Measurements from ENCODE around the gene TCEANC2. TPM values are rescaled to one million over a fixed set of nuclear protein-coding genes. Genes with fewer than 3 reads are reported as not detected.
"Not testable (repeated sequence)": the region's sequence is repeated elsewhere in the genome, so short reads cannot be mapped to it uniquely, and the experiment has no call there.

Gene TCEANC2
- 10 to 100 TPM in 1 of 4 donors, 1 to 10 TPM in 3; 5.5 to 10.4 (median 6.6) TPM for total RNA-seq
- 1 to 10 TPM; 2.3 to 9.5 (median 2.4) TPM for polyA plus RNA-seq
- long read RNA-seq, donor 1, full-length matches to known transcripts: 3 of 5 reads
- long read RNA-seq, donor 1, partial matches to known transcripts: 0 of 5 reads
- long read RNA-seq, donor 1, other reads (novel, unspliced or antisense): 2 of 5 reads
- long read RNA-seq, donor 2, full-length matches to known transcripts: 1 of 12 reads
- long read RNA-seq, donor 2, partial matches to known transcripts: 0 of 12 reads
- long read RNA-seq, donor 2, other reads (novel, unspliced or antisense): 11 of 12 reads

GRCh38 chr1:54052934-54053744 is at the start of gene TCEANC2, which contains the start of gene TMEM59:
TSS of gene TCEANC2 (plus strand) at chr1:54053608. CDS start at chr1:54054423, 815 bp downstream.
TSS of gene TMEM59 (minus strand) at chr1:54053204. CDS start at chr1:54053188, 16 bp downstream.
- TF ChIP-seq CTCF (IDR thresholded peaks at IDR 0.05): no peak
- WGBS, 3 donors: 0% methylated on average over 56 to 59 of the region's 59 CpGs
- intact Hi-C loops (cut with DNase I): loop anchor here (5.0 to 10.0 kb wide), 2 partner anchors 106 to 662 kb away; partner anchors contain the start of genes TTC4 (in 2 of the 2), IFT25 (in 1 of the 2) and LRRC42 (in 1 of the 2)

GRCh38 chr1:54003750-54004480 is 49.5 kb upstream of the TCEANC2 start:
- H3K4me1 ChIP-seq; DNase-seq; H3K36me3 ChIP-seq (ENCODE audit: insufficient read depth in 1 of 2, low read depth in 1 of 2); H3K27me3 ChIP-seq (ENCODE audit: insufficient read depth in 3 of 3, low read length in 2 of 3); ATAC-seq; H3K4me3 ChIP-seq; H3K9me3 ChIP-seq; intact Hi-C loops (cut with DNase I); H3K27ac ChIP-seq: not testable (repeated sequence)
- WGBS, 3 donors: 90 to 96% (median 91%) methylated on average over 19 of the region's 19 CpGs

More at GRCh38 chr1:54052934-54053744, at the start of gene TCEANC2, which contains the start of gene TMEM59:
- ATAC-seq (peak; percentile 94 to 96 (median 95)), DNase-seq (peak; percentile 98 to 99)
- no peaks in the 10 kb centered on the region for H3K36me3 ChIP-seq (ENCODE audit: insufficient read depth in 1 of 2, low read depth in 1 of 2)
- no peaks in the 10 kb centered on the region for H3K27me3 ChIP-seq (ENCODE audit: insufficient read depth in 3 of 3, low read length in 2 of 3)
- H3K4me3 ChIP-seq: peak within 1 kb of the TSS; percentile 74
- H3K27ac ChIP-seq: peak within 1 kb of the TSS; percentile 91
- H3K9me3 ChIP-seq: no peaks in the 10 kb centered on the region
- peaks cover 41% of the 10 kb centered on the region for H3K4me1 ChIP-seq

GRCh38 chr1:54004481-54005049 is 48.8 kb upstream of the TCEANC2 start:
- intact Hi-C loops (cut with DNase I): no loop called here
- Histone ChIP-seq H3K36me3 (ENCODE audit: insufficient read depth in 1 of 2, low read depth in 1 of 2) (no peaks in the 10 kb centered on the region), H3K9me3 (no peaks in the 10 kb centered on the region), H3K27me3 (ENCODE audit: insufficient read depth in 3 of 3, low read length in 2 of 3) (peaks cover 0 to 5% (median 0%) of the 10 kb centered on the region in 3 donors), H3K27ac (no peak overlapping the region), H3K4me1 (no peaks in the 10 kb centered on the region), H3K4me3 (no peak overlapping the region)
- ATAC-seq: peak in 1 of 4 donors; percentile 46
- 94 to 97% (median 94%) methylated on average over 24 to 27 of the region's 27 CpGs for WGBS, 3 donors
- TF ChIP-seq CTCF (IDR thresholded peaks at IDR 0.05): no peak
- no peak for DNase-seq

GRCh38 chr1:54006508-54006907 is 46.9 kb upstream of the TCEANC2 start:
- 56 to 67% (median 65%) methylated on average over 4 of the region's 4 CpGs for WGBS, 3 donors
- TF ChIP-seq CTCF (IDR thresholded peaks at IDR 0.05): no peak
- no peak for ATAC-seq

More at GRCh38 chr1:54006508-54006907, 46.9 kb upstream of the TCEANC2 start:
- intact Hi-C loops (cut with DNase I): no loop called here
- H3K9me3 ChIP-seq: no peaks in the 10 kb centered on the region
- H3K36me3 ChIP-seq (ENCODE audit: insufficient read depth in 1 of 2, low read depth in 1 of 2): no peaks in the 10 kb centered on the region
- H3K27me3 ChIP-seq (ENCODE audit: insufficient read depth in 3 of 3, low read length in 2 of 3): peaks cover 0 to 6% (median 5%) of the 10 kb centered on the region in 3 donors
- no peak overlapping the region for H3K4me3 ChIP-seq
- no peak for DNase-seq
- no peaks in the 10 kb centered on the region for H3K4me1 ChIP-seq
- no peak overlapping the region for H3K27ac ChIP-seq
